Left renal cortex interstitium (tissue), 4 donors: ENCODE results near the gene ACSM5. TPM values are rescaled to one million over a fixed set of nuclear protein-coding genes. Genes with fewer than 3 reads are reported as not detected.
"Not testable (repeated sequence)": the region's sequence is repeated elsewhere in the genome, so short reads cannot be mapped to it uniquely, and the experiment has no call there.

Experiments
- DNase-seq, 4 donors: peaks; one replicate each; pipeline ENCODE4 v3.0.0-alpha.2; 2013; ENCODE audit warnings: low read depth in 4 of 4, low spot score in 2 of 4, missing footprints in 1 of 4
- polyA plus RNA-seq, 4 donors: library from polyadenylated mRNA; unstranded; fragments of 120-200 nt; gene quantifications; one replicate each; pipeline ENCODE4 v1.2.1, GENCODE V29; 2013; ENCODE audit not compliant: insufficient read length in 4 of 4

Gene ACSM5
- polyA plus RNA-seq, 4 donors = 3.3 to 9.7 (median 6.2) TPM

DNA sequence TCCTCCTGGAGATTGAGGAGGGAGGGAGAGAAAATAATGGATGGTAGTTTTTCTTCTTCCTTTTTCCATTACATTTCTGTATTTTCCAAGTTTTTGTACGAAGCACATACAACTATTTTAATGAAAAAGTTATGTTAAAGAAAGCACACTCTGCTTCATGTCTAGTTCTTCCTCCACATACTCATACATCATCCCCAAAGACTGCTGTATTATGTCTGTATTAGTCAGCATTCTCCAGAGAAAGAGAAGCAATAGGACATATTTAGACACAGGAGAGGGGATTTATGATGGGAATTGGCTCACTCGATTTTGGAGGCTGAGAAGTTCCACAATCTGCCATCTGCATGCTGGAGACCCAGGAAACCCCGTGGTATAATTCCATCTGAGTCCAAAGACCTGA is 31.9 kb downstream of the ACSM5 start:
- no peak for DNase-seq

DNA sequence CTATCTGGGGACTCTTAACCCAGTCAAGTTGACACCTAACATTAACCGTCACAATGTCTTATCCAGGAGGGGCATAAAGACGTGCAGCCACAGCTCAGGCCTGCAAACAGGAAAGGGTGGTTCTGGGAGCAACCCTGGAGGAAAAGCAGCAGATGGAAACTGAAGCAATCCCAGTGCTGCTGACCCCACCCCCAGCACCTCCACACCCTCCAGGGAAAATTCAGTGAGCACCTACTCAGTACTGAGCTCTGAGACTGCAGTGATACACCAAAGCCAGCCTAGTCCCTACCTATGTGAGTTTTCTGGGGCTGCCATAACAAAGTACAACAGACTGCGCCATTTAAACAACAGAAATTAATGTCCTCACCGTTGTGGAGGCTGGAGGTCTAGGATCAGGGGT is 32.5 kb downstream of the ACSM5 start:
- not testable (repeated sequence) for DNase-seq

DNA sequence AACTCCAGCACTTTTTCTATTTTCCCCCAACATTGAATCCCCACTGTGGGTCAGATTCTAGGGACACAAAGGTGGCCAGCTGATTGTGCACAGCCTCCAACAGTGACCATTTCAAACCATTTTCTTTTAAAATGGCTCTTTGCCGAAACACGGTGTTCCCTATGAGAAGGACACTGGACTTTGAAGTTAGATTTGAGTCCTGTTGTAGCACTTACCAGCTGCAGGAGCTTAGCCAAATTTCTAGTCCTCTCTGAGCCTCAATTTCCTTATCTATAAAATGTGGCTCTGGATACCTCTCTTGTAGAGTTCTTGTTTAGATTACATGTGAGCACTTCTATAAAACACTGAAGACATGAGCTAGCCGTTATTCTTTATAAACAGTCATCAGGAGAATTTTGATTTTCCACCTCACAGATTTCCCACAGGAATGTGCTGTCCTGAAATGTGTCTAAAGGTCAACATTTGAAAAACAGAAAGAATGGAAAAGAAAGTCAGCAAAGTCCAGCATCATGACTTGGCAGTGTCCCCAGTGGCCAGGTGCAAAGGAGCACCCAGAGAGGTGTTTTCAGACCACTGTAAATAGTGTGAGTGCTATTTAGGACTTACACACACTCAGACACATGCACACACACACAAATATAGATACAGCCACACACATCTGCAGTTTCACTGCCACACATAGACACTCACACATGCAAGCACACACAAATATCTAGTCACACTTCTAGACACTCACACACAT is 37.5 kb downstream of the ACSM5 start:
- DNase-seq = not testable (repeated sequence)

DNA sequence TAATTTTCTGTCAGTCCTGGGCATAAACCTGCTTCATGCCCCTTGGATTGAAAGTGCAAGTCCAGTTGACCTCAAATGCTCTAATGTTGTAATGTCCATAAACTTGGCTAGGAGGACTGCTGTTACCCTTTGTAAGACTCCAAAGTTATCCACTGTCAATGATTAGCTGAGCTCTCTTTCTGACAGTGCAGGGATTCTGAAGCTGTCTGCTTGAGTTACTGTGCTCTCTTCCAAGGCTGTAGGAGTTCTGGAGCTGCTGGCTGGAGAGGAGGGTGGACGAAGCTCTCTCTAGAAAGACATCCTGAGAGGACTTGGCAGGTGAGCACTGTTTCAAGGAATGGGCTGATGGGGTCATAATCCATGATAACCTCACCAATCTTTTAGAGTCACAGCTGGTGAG is 42.0 kb downstream of the ACSM5 start, which contains the start of gene ACSM2A:
ACSM2A (plus strand) TSS at position 158 of the 400 bp plus-strand sequence. CDS start 8,594 bp downstream, outside the sequence.
- DNase-seq = not testable (repeated sequence)

DNA sequence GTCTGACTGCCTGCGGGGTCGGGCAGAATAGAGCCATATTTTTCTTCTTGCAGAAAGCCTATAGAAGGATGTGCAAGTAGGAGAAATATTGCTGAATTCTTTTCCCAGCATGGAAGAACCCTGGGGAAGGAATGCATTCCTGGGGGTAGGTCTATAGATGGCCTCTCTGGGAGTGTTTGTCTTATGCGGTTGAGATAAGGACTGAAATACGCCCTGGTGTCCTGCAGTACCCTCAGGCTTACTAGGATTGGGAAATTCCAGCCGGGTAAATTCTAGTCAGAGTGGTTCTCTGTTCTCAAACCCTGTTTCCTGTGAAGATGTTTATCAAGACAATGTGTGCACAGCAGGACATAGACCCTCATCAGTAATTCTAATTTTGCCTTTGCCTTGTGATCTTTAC is 44.3 kb downstream of the ACSM5 start:
- not testable (repeated sequence) for DNase-seq

DNA sequence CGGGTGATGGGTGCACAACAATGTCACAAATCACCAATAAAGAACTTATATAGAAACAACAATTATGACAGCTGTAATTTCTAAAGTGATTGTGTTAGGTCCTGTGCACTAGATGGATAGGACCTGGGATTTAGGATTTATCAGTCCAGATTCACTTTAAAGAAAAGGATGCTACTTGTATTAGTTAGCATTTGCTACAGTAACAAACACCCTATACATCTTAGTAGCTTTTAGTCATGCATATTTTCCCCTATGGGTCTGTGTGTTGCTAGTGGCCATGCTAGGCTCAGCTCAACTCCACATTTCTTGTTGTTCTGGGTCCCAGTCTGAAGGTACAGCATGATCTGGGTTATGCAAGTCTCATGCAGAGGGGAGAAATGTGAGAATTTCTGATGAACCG is 49.9 kb downstream of the ACSM5 start:
- not testable (repeated sequence) for DNase-seq

- not testable (repeated sequence) for DNase-seq
These were observed 51.0 kb downstream of the ACSM5 start for GRCh38 chr16:20460313-20460712.

- not testable (repeated sequence) for DNase-seq
These were observed 59.6 kb downstream of the ACSM5 start for GRCh38 chr16:20468954-20469353.

DNA sequence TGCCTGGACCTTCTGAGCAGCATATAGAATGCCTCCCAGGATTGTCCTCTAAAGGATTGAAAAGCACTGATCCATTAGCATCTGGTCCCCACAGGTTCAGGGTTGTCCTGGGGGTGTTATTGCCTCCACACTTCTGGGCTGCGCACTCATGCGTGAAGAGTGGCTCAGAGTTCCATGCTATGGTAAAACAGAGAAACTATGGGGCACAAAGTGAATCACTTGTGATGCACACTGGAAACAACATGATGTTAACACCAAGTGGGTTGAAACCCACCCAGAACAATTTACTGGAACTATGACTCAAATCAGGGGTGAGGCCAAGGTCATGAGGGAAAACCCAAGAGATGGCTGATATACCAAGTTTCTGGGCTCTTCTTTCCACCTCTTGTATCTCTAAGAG is 60.6 kb downstream of the ACSM5 start:
- DNase-seq = not testable (repeated sequence)

DNA sequence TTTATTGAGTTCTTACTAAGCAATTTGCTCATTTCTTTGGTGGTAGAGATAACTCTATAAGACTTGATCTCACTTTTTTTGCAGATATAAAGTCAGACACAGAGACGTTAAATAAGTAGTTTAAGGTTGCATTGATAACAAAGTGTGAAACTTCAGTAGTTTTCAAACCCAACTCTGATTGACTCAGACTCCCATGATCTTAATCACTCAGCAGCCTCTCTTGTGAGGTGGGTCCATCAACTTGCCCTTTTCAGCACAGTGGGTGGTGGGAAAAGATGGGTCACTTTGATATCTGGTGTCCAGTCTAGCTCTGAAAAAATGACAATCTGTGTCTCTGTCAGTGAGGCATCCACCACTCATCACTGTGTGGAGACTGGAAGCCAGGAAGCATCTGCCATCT is 61.4 kb downstream of the ACSM5 start:
- not testable (repeated sequence) for DNase-seq

- not testable (repeated sequence) for DNase-seq
These were observed 67.9 kb downstream of the ACSM5 start for GRCh38 chr16:20477188-20477744.

GRCh38 chr16:20483989-20484388 is 74.7 kb downstream of the ACSM5 start:
- not testable (repeated sequence) for DNase-seq

DNA sequence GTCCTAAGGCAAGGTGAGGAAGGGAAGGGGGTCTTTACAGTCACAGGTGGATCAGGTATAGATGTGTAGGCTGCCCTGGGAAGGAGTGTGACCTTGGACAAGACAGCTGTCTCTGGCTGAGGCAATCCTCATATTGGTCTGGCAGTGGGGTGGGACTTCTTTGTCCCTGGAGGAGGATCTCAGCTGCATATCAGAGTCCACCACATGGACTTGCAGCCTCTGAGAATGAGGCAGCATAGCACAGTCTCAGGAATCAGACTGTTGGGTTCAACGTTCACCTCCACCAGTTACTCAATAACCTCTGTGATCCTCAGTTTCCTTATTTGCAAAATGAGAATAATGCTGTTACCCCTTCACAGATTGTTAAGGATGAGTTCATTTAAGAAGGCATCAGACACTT is 75.4 kb downstream of the ACSM5 start:
- DNase-seq = no peak

DNA sequence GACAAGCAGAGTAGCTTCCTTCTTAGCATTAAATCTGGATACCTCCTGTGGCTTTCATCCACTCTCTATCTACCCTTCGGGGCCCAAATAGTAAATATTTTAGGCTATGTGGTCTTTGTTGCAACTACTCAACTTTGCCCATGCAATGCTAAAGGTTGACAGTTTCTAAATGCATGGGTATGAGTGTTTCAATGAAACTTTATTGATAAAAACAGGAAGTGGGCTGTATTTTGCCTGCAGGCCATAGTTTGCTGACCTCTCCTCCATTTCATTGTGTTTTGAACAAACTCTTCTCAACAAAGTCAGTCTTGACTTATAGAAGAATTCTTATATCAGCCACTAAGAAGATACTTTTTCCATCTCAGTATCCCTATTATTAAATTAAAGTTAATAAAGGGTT is 76.1 kb downstream of the ACSM5 start:
- no peak for DNase-seq

Other genes starting within 250 kb of the ACSM5 start
- 1 to 10 TPM; 1.8 to 9.2 (median 3.5) TPM for gene GP2, start 82.0 kb upstream of the ACSM5 start, polyA plus RNA-seq
- gene UMOD, start 56.8 kb upstream of the ACSM5 start, polyA plus RNA-seq = 100 to 1,000 TPM; 114 to 272 (median 213) TPM
- under 1 TPM in 2 of 4 donors, not detected in 2; 0.14 to 0.23 TPM for gene PDILT, start 4.8 kb upstream of the ACSM5 start, polyA plus RNA-seq
- 10 to 100 TPM; 47.3 to 91.8 (median 76.3) TPM for gene ACSM2A, start 42.0 kb downstream of the ACSM5 start, polyA plus RNA-seq
- gene ACSM2B, start 166.8 kb downstream of the ACSM5 start, polyA plus RNA-seq = 10 to 100 TPM; 42.4 to 69.5 (median 59.4) TPM